Mesodermal cell (in vitro differentiated cells): ENCODE measurements around the gene SEC31A.

Experiments
- H3K27ac ChIP-seq: 2 replicates; pipeline ENCODE4 v1.7.0; 2013; ENCODE audit warnings: mild to moderate bottlenecking, low read depth, low read length, moderate library complexity; ENCODE audit not compliant: severe bottlenecking
- H3K36me3 ChIP-seq: 2 replicates; pipeline ENCODE4 v1.7.1; 2013; ENCODE audit warnings: mild to moderate bottlenecking, low read length, moderate library complexity; ENCODE audit not compliant: control insufficient read depth, insufficient read depth
- H3K4me1 ChIP-seq: one replicate; pipeline ENCODE4 v1.7.1; 2013; ENCODE audit warnings: mild to moderate bottlenecking, low read length; ENCODE audit not compliant: insufficient read depth, control insufficient read depth, poor library complexity, severe bottlenecking
- H3K4me3 ChIP-seq: 2 replicates; pipeline ENCODE4 v1.7.0; 2013; ENCODE audit warnings: low read length, control low read depth, mild to moderate bottlenecking; ENCODE audit not compliant: insufficient read depth, poor library complexity, severe bottlenecking; ENCODE audit errors: extremely low read depth
- H3K9me3 ChIP-seq: 2 replicates; pipeline ENCODE4 v1.7.1; 2013; ENCODE audit warnings: mild to moderate bottlenecking, low read length, moderate library complexity; ENCODE audit not compliant: control insufficient read depth
- WGBS, 2 experiments: methylation state at CpG; one replicate each; pipeline ENCODE4 v1.1.5; 2013; ENCODE audit warnings: missing lambda C conversion rate in 2 of 2; ENCODE audit not compliant: insufficient coverage in 2 of 2; 5-methylcytosine and 5-hydroxymethylcytosine counted together

The SEC31A gene

GRCh38 chr4:82790060-82790660, 100.8 kb downstream of the SEC31A start:
- no peak overlapping the region for H3K4me3 ChIP-seq
- H3K4me1 ChIP-seq, result peaks cover 14% of the 10 kb centered on the region
- no peaks in the 10 kb centered on the region for H3K9me3 ChIP-seq
- 34 to 44% methylated on average over 7 of the region's 8 CpGs for WGBS, 2 experiments
- H3K27ac ChIP-seq, result no peak overlapping the region
- H3K36me3 ChIP-seq, result no peaks in the 10 kb centered on the region

- Histone ChIP-seq H3K4me3 (no peak overlapping the region), H3K9me3 (no peaks in the 10 kb centered on the region), H3K36me3 (no peaks in the 10 kb centered on the region), H3K27ac (no peak overlapping the region), H3K4me1 (peaks cover 19% of the 10 kb centered on the region)
- WGBS, 2 experiments, result 56 to 69% methylated on average over 6 of the region's 7 CpGs
Observed at GRCh38 chr4:82789025-82789776, 101.8 kb downstream of the SEC31A start.

GRCh38 chr4:82787342-82787741, 103.6 kb downstream of the SEC31A start:
- Histone ChIP-seq H3K4me1 (peaks cover 26% of the 10 kb centered on the region), H3K36me3 (no peaks in the 10 kb centered on the region)
- WGBS, 2 experiments, result 65 to 73% methylated on average over 3 to 4 of the region's 4 CpGs

GRCh38 chr4:82786828-82787227, 104.1 kb downstream of the SEC31A start:
- peaks cover 26% of the 10 kb centered on the region for H3K4me1 ChIP-seq
- H3K9me3 ChIP-seq, result no peaks in the 10 kb centered on the region
- H3K36me3 ChIP-seq, result no peaks in the 10 kb centered on the region
- 20 to 100% methylated on average over 1 of the region's 4 CpGs for WGBS, 2 experiments
- H3K4me3 ChIP-seq, result no peak overlapping the region
- no peak overlapping the region for H3K27ac ChIP-seq

More at GRCh38 chr4:82787342-82787741, 103.6 kb downstream of the SEC31A start:
- Histone ChIP-seq H3K27ac (no peak overlapping the region), H3K4me3 (no peak overlapping the region), H3K9me3 (no peaks in the 10 kb centered on the region)

- 0% methylated on average over 1 of the region's 5 CpGs; no CpG with 5 or more reads in 1 of the 2 experiments for WGBS, 2 experiments
Observed at GRCh38 chr4:82785611-82786400, 105.1 kb downstream of the SEC31A start.

GRCh38 chr4:82784681-82785610, 106.0 kb downstream of the SEC31A start:
- H3K4me3 ChIP-seq, result no peak overlapping the region
- 0 to 10% methylated on average over 1 to 2 of the region's 9 CpGs for WGBS, 2 experiments
- no peaks in the 10 kb centered on the region for H3K9me3 ChIP-seq
- H3K4me1 ChIP-seq, result peaks cover 26% of the 10 kb centered on the region
- no peaks in the 10 kb centered on the region for H3K36me3 ChIP-seq
- H3K27ac ChIP-seq, result peak overlapping the region; percentile 88

More at GRCh38 chr4:82785611-82786400, 105.1 kb downstream of the SEC31A start:
- Histone ChIP-seq H3K4me3 (no peak overlapping the region), H3K9me3 (no peaks in the 10 kb centered on the region), H3K4me1 (peaks cover 26% of the 10 kb centered on the region), H3K36me3 (no peaks in the 10 kb centered on the region), H3K27ac (peak overlapping the region; percentile 88)

GRCh38 chr4:82782626-82783345, 108.2 kb downstream of the SEC31A start:
- H3K4me1 ChIP-seq, result peaks cover 22% of the 10 kb centered on the region
- 64 to 80% methylated on average over 1 to 4 of the region's 5 CpGs for WGBS, 2 experiments
- H3K36me3 ChIP-seq, result no peaks in the 10 kb centered on the region
- H3K9me3 ChIP-seq, result no peaks in the 10 kb centered on the region
- no peak overlapping the region for H3K27ac ChIP-seq
- no peak overlapping the region for H3K4me3 ChIP-seq

GRCh38 chr4:82780752-82781231, 110.2 kb downstream of the SEC31A start:
- Histone ChIP-seq H3K27ac (no peak overlapping the region), H3K4me3 (no peak overlapping the region), H3K4me1 (peaks cover 13% of the 10 kb centered on the region), H3K9me3 (no peaks in the 10 kb centered on the region), H3K36me3 (no peaks in the 10 kb centered on the region)
- 31 to 52% methylated on average over 4 of the region's 10 CpGs for WGBS, 2 experiments

GRCh38 chr4:82780170-82780751, 110.7 kb downstream of the SEC31A start:
- H3K4me1 ChIP-seq, result peaks cover 12% of the 10 kb centered on the region

More at GRCh38 chr4:82780170-82780751, 110.7 kb downstream of the SEC31A start:
- WGBS, 2 experiments, result 83% methylated on average over 1 of the region's 1 CpG; no CpG with 5 or more reads in 1 of the 2 experiments
- H3K36me3 ChIP-seq, result no peaks in the 10 kb centered on the region
- no peak overlapping the region for H3K27ac ChIP-seq
- no peak overlapping the region for H3K4me3 ChIP-seq
- H3K9me3 ChIP-seq, result no peaks in the 10 kb centered on the region
